ENCODE results near the gene CIRBP.

CIRBP gene

GRCh38 chr19:1258163-1258492, 11.0 kb upstream of the CIRBP start:
- no peak for DNase-seq (ENCODE audit: low read depth)
- no peak for TF ChIP-seq POLR2A (IDR thresholded peaks at IDR 0.05; ENCODE audit: extremely low read depth, insufficient read length)
- TF ChIP-seq, protein P1, sequence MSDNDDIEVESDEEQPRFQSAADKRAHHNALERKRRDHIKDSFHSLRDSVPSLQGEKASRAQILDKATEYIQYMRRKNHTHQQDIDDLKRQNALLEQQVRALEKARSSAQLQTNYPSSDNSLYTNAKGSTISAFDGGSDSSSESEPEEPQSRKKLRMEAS (IDR thresholded peaks at IDR 0.05; ENCODE audit: low read depth, low read length) = no peak
- no peak for TF ChIP-seq MYC (IDR thresholded peaks at IDR 0.05; ENCODE audit: low read depth, low read length)
- no peak for TF ChIP-seq CTCF (IDR thresholded peaks at IDR 0.05; ENCODE audit: low read depth, low read length)
- H3K4me3 ChIP-seq (ENCODE audit: low read depth, low read length) = no peak overlapping the region

- no peak for TF ChIP-seq POLR2A (IDR thresholded peaks at IDR 0.05; ENCODE audit: extremely low read depth, insufficient read length)
- TF ChIP-seq CTCF (IDR thresholded peaks at IDR 0.05; ENCODE audit: low read depth, low read length) = no peak
- TF ChIP-seq MYC (IDR thresholded peaks at IDR 0.05; ENCODE audit: low read depth, low read length) = no peak
- TF ChIP-seq, protein P1 (IDR thresholded peaks at IDR 0.05; ENCODE audit: low read depth, low read length) = no peak
- DNase-seq (ENCODE audit: low read depth) = no peak
Observed at GRCh38 chr19:1258707-1259205, 10.4 kb upstream of the CIRBP start.

GRCh38 chr19:1259206-1259875, 9.8 kb upstream of the CIRBP start:
- peak; percentile 61 for DNase-seq (ENCODE audit: low read depth)
- TF ChIP-seq MYC (IDR thresholded peaks at IDR 0.05; ENCODE audit: low read depth, low read length) = no peak

More at GRCh38 chr19:1258707-1259205, 10.4 kb upstream of the CIRBP start:
- H3K4me3 ChIP-seq (ENCODE audit: low read depth, low read length) = no peak overlapping the region

GRCh38 chr19:1259876-1260748, 9.0 kb upstream of the CIRBP start:
- TF ChIP-seq CTCF (IDR thresholded peaks at IDR 0.05; ENCODE audit: low read depth, low read length) (no peak), POLR2A (IDR thresholded peaks at IDR 0.05; ENCODE audit: extremely low read depth, insufficient read length) (no peak), MYC (IDR thresholded peaks at IDR 0.05; ENCODE audit: low read depth, low read length) (no peak)
- TF ChIP-seq, protein P1 (IDR thresholded peaks at IDR 0.05; ENCODE audit: low read depth, low read length) = no peak
- DNase-seq (ENCODE audit: low read depth) = no peak

More at GRCh38 chr19:1259206-1259875, 9.8 kb upstream of the CIRBP start:
- no peak overlapping the region for H3K4me3 ChIP-seq (ENCODE audit: low read depth, low read length)

DNA sequence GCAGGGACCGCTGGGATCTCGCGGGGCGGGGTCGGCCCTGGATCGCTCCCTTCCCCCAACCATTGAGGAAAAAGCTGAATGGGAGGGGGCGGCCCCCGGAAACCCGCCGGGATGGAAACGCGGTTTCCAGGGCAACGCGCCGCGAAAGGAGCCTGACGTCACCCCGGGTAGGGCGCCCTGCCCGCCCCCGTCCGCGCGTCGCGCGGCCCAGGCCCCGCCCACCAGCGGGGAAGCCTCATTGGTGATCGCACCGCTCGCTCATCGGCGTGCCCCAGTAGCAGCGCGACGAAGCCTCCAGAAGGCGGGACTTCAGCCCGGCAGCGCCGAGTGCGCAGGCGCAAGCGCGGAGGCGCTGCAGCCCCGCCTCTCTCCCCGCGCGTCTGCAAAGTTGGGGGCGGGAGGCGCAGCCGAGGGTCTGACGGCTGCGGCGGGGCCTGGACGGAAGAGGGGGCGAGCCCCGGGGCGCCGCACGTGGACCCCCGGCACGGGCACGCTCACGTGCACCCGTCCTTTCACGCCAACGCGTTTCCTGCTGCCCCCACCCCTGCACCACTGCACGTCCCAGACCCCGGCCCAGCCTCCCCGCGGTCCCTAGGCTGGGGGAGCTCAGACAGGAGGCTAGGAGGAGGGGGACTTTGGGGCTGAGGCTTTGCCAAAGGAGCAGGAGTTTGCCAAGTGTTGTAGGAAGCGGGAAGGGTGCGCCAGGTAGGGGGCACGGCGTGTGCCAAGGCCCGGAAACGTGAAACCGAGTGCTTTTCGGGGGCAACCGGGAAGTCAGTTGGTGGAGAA, 8.2 kb upstream of the CIRBP start:
- TF ChIP-seq POLR2A (IDR thresholded peaks at IDR 0.05; ENCODE audit: extremely low read depth, insufficient read length) (no peak), MYC (IDR thresholded peaks at IDR 0.05; ENCODE audit: low read depth, low read length) (no peak), CTCF (IDR thresholded peaks at IDR 0.05; ENCODE audit: low read depth, low read length) (no peak)
- TF ChIP-seq, protein P1 (IDR thresholded peaks at IDR 0.05; ENCODE audit: low read depth, low read length) = no peak
- H3K4me3 ChIP-seq (ENCODE audit: low read depth, low read length) = peak overlapping the region; percentile 53
- DNase-seq (ENCODE audit: low read depth) = peak; percentile 88

More at GRCh38 chr19:1259876-1260748, 9.0 kb upstream of the CIRBP start:
- H3K4me3 ChIP-seq (ENCODE audit: low read depth, low read length) = no peak overlapping the region
